HUES48 (cell line): Measurements from ENCODE around the gene BHLHE40.

Source experiments
- H3K27ac ChIP-seq: one replicate; pipeline ENCODE4 v1.7.0; 2013; ENCODE audit warnings: low read depth, low read length, inconsistent platforms
- H3K27me3 ChIP-seq: 2 replicates; pipeline ENCODE4 v1.6.1; 2013; ENCODE audit warnings: mild to moderate bottlenecking, low read length; ENCODE audit not compliant: control insufficient read depth, insufficient read depth
- H3K36me3 ChIP-seq: 2 replicates; pipeline ENCODE4 v1.6.1; 2013; ENCODE audit warnings: low read length; ENCODE audit not compliant: control insufficient read depth, insufficient read depth
- H3K4me1 ChIP-seq: 2 replicates; pipeline ENCODE4 v1.6.1; 2013; ENCODE audit warnings: mild to moderate bottlenecking, low read length; ENCODE audit not compliant: control insufficient read depth, insufficient read depth
- H3K4me3 ChIP-seq: 2 replicates; pipeline ENCODE4 v1.5.1; 2013; ENCODE audit warnings: mild to moderate bottlenecking, low read depth, low read length
- H3K9ac ChIP-seq: 2 replicates; pipeline ENCODE4 v1.6.1; 2013; ENCODE audit warnings: mild to moderate bottlenecking, low read depth, low read length, moderate library complexity
- H3K9me3 ChIP-seq: 2 replicates; pipeline ENCODE4 v1.6.1; 2013; ENCODE audit warnings: low read length; ENCODE audit not compliant: control insufficient read depth, insufficient read depth

Gene BHLHE40

GRCh38 chr3:4985330-4986174 is 6.3 kb downstream of the BHLHE40 start:
- H3K9ac ChIP-seq, result no peak overlapping the region
- H3K36me3 ChIP-seq, result peaks cover 3% of the 10 kb centered on the region
- H3K4me3 ChIP-seq, result no peak overlapping the region
- H3K9me3 ChIP-seq, result no peaks in the 10 kb centered on the region
- peaks cover 9% of the 10 kb centered on the region for H3K4me1 ChIP-seq
- peaks cover 29% of the 10 kb centered on the region for H3K27me3 ChIP-seq
- peak overlapping the region; percentile 73 for H3K27ac ChIP-seq

GRCh38 chr3:4986175-4986781 is 7.0 kb downstream of the BHLHE40 start:
- peak overlapping the region; percentile 63 for H3K4me3 ChIP-seq
- peak overlapping the region; percentile 73 for H3K27ac ChIP-seq
- peaks cover 3% of the 10 kb centered on the region for H3K36me3 ChIP-seq
- H3K27me3 ChIP-seq, result peaks cover 26% of the 10 kb centered on the region
- no peaks in the 10 kb centered on the region for H3K9me3 ChIP-seq
- no peak overlapping the region for H3K9ac ChIP-seq
- H3K4me1 ChIP-seq, result peaks cover 8% of the 10 kb centered on the region; the same call in 1 of the 2 replicates

DNA sequence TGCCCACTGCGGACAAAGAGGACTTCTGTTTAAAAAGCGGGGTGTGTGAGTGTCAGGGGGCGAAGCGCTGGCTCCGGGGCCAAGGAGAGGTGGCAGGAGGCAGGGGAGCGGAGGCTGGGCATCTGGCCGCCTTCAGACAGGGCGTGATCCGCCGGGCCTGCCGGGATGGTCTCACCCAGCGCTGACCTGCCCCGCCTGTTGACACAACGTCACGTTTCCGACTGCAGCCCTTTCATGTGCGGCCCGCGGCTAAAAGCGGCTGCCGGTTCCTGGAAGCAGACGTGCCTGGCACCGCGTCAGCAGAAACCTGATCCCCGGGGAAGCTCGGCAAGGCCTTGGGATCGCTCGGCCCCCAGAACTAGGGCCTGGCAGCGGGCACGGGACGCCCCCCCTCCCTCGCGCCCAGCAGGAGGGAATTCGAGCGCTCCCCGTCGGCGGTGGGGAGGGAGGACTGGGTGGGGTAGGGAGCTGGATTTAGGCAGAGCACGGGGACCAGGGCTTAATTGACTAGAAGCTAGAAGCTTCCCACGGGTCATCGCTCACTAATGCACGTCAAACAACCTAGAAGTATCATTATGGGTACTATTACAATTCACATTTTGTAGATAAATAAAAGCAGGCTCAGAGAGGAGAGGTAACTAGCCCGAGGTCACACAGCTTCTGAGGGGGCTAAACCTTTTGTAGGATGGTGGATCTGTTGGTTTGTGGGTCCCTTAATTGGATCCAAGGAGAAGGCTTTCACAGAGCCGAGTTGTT is 7.7 kb downstream of the BHLHE40 start:
- no peaks in the 10 kb centered on the region for H3K9me3 ChIP-seq
- peaks cover 21% of the 10 kb centered on the region for H3K27me3 ChIP-seq
- no peak overlapping the region for H3K9ac ChIP-seq
- H3K4me3 ChIP-seq, result peak overlapping the region; percentile 63
- H3K27ac ChIP-seq, result peak overlapping the region; percentile 73
- peaks cover 8% of the 10 kb centered on the region; the same call in 1 of the 2 replicates for H3K4me1 ChIP-seq
- peaks cover 3% of the 10 kb centered on the region for H3K36me3 ChIP-seq

DNA sequence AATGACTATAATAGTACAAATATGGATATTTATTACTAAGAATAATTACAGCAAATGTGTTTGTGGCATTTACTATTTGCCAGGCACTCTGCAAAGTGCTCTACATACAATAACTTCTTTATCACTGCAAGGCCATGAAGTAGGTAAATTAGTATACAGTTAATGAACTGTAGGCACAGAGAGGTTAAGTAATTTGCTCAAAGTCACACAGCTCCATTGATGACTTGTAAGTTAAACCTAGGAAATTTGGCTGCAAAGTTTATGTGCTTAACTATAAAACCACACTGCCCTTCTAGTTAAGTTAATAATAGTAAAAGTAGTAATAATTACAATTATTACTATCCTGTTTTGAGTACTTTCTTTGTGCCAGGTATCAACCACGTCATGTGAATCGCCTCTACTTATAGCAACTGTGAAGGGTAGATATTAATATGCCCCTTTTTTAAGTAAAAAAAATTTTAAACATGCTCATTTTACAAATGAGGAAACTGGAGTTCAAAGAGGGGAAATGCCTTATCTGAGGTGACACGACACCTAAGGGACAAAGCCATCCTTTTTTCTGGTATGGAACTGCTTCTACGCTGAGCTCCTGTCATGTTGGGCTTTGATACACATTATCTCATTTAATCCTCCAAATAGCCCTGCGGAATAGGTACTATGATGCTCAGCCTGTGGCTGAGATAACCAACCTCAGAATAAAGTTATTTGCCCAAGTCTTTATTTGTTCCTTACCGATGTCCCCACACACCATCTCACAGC is 8.5 kb downstream of the BHLHE40 start:
- Histone ChIP-seq H3K4me3 (peak overlapping the region; percentile 63), H3K27me3 (peaks cover 20% of the 10 kb centered on the region), H3K4me1 (peaks cover 8% of the 10 kb centered on the region; the same call in 1 of the 2 replicates)

DNA sequence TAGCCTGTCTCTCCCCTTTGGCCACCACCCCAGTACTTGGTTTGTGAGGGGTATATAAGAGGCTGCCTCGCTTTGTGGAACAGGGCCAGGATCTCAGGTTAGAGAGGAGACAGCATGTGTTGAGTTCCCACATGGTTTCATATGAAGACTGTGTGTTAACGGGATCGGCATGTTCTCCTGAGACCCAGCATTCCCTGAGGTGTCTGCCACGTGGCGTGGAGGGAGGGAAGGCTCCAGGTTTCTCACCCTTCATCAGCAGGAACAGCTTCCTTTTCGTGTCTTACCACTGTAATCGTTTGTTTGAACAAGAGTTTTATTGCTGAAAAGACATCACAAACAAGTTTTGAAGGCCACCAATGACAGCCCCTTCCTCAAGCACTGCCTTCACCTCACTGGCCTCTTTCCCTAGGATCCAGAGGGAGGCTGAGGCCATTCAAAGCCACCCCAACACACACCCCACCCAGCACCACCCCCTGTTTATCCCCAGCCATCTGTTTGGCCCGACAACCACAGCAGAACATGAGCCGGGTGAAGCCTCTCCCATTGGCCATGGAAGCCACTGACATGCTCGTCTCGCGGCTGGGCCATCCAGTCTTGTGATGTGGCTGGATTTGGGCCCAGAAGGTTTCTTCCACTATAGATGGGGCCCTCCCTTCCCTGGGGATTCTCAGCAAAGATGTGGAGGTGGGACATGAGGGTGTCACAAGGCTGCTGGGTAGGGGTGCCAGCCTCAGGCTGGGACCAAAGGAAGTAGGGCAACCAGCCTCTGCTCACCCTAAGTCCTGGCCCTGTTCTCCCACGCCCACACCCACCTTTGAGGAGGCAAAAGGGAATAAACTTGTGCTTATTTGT is 10.0 kb downstream of the BHLHE40 start:
- peaks cover 8% of the 10 kb centered on the region; the same call in 1 of the 2 replicates for H3K4me1 ChIP-seq
- no peak overlapping the region for H3K4me3 ChIP-seq
- peaks cover 14% of the 10 kb centered on the region for H3K27me3 ChIP-seq
- no peak overlapping the region for H3K27ac ChIP-seq
- no peak overlapping the region for H3K9ac ChIP-seq
- no peaks in the 10 kb centered on the region for H3K36me3 ChIP-seq
- H3K9me3 ChIP-seq, result no peaks in the 10 kb centered on the region

More for the DNA sequence above, 8.5 kb downstream of the BHLHE40 start:
- Histone ChIP-seq H3K36me3 (0 out of 2 replicates have a peak, but pooled peaks cover 3% of the 10 kb centered on the region), H3K27ac (no peak overlapping the region), H3K9ac (no peak overlapping the region), H3K9me3 (no peaks in the 10 kb centered on the region)

GRCh38 chr3:4990069-4990468 is 10.8 kb downstream of the BHLHE40 start:
- no peak overlapping the region for H3K9ac ChIP-seq
- peaks cover 12% of the 10 kb centered on the region for H3K27me3 ChIP-seq
- H3K36me3 ChIP-seq, result no peaks in the 10 kb centered on the region
- no peak overlapping the region for H3K4me3 ChIP-seq
- no peaks in the 10 kb centered on the region for H3K9me3 ChIP-seq
- 0 out of 2 replicates have a peak, but pooled peaks cover 8% of the 10 kb centered on the region for H3K4me1 ChIP-seq
- H3K27ac ChIP-seq, result no peak overlapping the region

GRCh38 chr3:4992118-4992517 is 12.9 kb downstream of the BHLHE40 start:
- Histone ChIP-seq H3K9me3 (no peaks in the 10 kb centered on the region), H3K9ac (no peak overlapping the region), H3K27ac (no peak overlapping the region), H3K4me3 (no peak overlapping the region), H3K27me3 (no peaks in the 10 kb centered on the region; the same call in 1 of the 2 replicates), H3K4me1 (no peaks in the 10 kb centered on the region), H3K36me3 (no peaks in the 10 kb centered on the region)

DNA sequence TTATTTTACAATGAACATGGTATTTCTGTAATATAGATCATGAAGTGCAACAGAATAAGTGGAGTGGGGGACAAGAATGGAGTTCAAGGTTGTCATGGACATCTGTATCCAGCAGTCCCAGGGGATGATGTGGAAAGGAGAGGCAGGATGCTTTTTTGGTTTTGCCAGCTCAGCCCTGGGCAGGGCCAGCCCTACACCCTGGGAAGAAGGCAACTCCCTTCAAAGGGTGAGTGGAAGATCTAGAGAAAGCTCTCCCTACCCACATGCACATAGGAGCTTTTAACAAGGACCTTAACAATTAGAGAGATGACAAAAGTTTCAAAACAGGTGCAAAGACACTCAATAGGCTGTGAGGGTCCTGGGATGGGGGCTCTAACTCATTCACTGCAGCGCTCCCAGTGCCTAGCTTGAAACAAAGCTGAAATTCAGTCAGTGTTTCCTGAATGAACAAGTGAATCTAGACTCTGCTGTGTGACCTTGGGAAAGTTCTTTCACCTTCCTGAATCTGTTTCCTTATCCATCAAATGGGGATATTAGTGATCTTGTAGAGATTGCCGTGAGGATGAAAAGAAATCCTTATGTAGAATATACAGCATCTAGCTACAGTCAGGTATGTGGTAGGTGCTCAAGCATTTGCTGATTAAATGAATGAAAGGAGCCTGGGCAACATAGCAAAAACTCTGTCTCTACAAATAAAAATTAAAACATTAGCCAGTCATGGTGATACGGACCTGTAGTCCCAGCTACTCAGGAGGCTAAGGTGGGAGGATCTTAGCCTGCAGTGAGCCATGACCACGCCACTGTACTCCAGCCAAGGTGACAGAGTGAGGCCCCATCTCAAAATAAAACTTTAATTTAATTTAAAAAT is 14.3 kb downstream of the BHLHE40 start:
- Histone ChIP-seq H3K36me3 (no peaks in the 10 kb centered on the region), H3K9me3 (no peaks in the 10 kb centered on the region), H3K27ac (no peak overlapping the region), H3K4me1 (no peaks in the 10 kb centered on the region), H3K4me3 (no peak overlapping the region), H3K27me3 (no peaks in the 10 kb centered on the region), H3K9ac (no peak overlapping the region)

DNA sequence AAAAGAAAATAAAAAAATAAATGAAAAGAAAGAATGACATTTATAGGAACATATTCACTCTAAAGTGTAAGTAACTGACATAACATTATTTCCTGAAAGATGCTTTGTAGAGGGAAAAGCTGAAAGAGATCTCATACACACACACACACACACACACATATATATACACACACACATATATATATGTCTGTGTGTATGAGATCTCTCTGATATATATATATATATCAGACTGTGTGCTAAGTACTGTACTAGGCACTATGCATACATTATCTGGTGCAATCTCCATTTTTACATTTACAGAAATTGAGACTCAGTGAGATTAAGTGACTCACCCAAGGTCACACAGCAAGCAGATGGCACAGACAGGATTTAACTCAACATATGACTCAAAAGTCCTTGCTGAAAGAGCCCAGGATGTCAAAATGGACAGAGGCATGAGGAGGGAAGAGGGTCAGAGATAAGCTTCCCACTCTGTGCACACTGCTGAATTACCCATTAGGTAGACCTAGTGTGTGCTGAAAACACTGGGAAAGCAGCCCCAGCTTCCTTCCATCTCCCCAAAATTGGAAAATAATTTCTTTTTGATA is 15.0 kb downstream of the BHLHE40 start:
- Histone ChIP-seq H3K4me3 (no peak overlapping the region), H3K9me3 (no peaks in the 10 kb centered on the region), H3K27me3 (no peaks in the 10 kb centered on the region), H3K4me1 (0 out of 2 replicates have a peak, but pooled peaks cover under 1% of the 10 kb centered on the region), H3K27ac (peak overlapping the region; percentile 16), H3K9ac (no peak overlapping the region), H3K36me3 (no peaks in the 10 kb centered on the region)
